Measurements from ENCODE around the gene TESPA1. TPM values are rescaled to one million over a fixed set of nuclear protein-coding genes. Genes with fewer than 3 reads are reported as not detected.

The TESPA1 gene
- total and polyA plus RNA-seq, 2 of the 4 experiments (the other 2 are of a cell fraction), result not detected

- Histone ChIP-seq H2BK120ac (ENCODE audit: low read depth, low read length) (no peak overlapping the region), H3K79me1 (ENCODE audit: low read depth in 1 of 2, low read length in 2 of 2) (no peaks in the 10 kb centered on the region), H3K9me3 (ENCODE audit: control insufficient read depth, insufficient read depth, low read length) (no peaks in the 10 kb centered on the region), H4K5ac (ENCODE audit: low read depth, low read length) (no peak overlapping the region), H3K9me1 (ENCODE audit: insufficient read depth, low read length) (no peaks in the 10 kb centered on the region), H3K36me3 (ENCODE audit: control insufficient read depth, insufficient read depth, low read length) (no peaks in the 10 kb centered on the region), H3K14ac (replicated peaks; ENCODE audit: low read depth, low read length) (no peak overlapping the region), H4K20me1 (ENCODE audit: insufficient read depth, low read length) (no peaks in the 10 kb centered on the region), H4K8ac (ENCODE audit: low read depth in 2 of 2, low read length in 2 of 2) (no peak overlapping the region), H2AK9ac (replicated peaks; ENCODE audit: low read depth, low read length, poor library complexity) (no peak overlapping the region), H2AK5ac (ENCODE audit: low read depth, low read length) (no peak overlapping the region), H2AFZ (replicated peaks; ENCODE audit: low read length, poor library complexity) (no peak overlapping the region), H3K4me3 (ENCODE audit: insufficient read depth, low read depth, low read length) (no peak overlapping the region), H2BK5ac (ENCODE audit: low read depth, low read length, poor library complexity, severe bottlenecking) (no peak overlapping the region), H3K9ac (ENCODE audit: low read depth, low read length) (no peak overlapping the region), H3K23ac (ENCODE audit: low read depth, low read length) (no peak overlapping the region), H4K91ac (ENCODE audit: insufficient read depth, low read depth, low read length) (no peak overlapping the region), H3K4ac (ENCODE audit: low read depth, low read length) (no peak overlapping the region), H3K18ac (ENCODE audit: low read depth, low read length) (no peak overlapping the region), H2BK20ac (ENCODE audit: low read depth, low read length) (no peak overlapping the region), H2BK15ac (ENCODE audit: low read depth, low read length) (no peak overlapping the region), H3K4me1 (ENCODE audit: control insufficient read depth, insufficient read depth, low read length) (no peaks in the 10 kb centered on the region), H3K27ac (ENCODE audit: insufficient read depth, low read length) (no peak overlapping the region), H3K27me3 (ENCODE audit: control insufficient read depth, insufficient read depth, low read length) (peaks cover 1% of the 10 kb centered on the region; the same call in 1 of the 2 replicates), H3K4me2 (ENCODE audit: low read depth, low read length) (no peak overlapping the region), H3K56ac (ENCODE audit: extremely low read depth, insufficient read depth, low read length) (no peak overlapping the region)
- no peak for TF ChIP-seq RAD21 (IDR thresholded peaks at IDR 0.05; ENCODE audit: low read length)
- ChIA-PET CTCF (interaction anchor here (1.0 kb wide), 1 partner anchor 227 kb away, joined by 3 read pairs; no protein-coding TSS in a partner anchor), POLR2A (ENCODE audit: unreplicated experiment) (no interaction called here)
- BruUV-seq (replicated peaks), result no TSS peak
- no peak for ATAC-seq (ENCODE audit: low read depth)
- WGBS, 2 experiments (ENCODE audit: extremely low coverage in 2 of 2, insufficient read length in 1 of 2), result no CpG with 5 or more reads among the region's 2 CpGs
- no peak for DNase-seq
- dilution Hi-C loops (cut with HindIII; ENCODE audit: low sequenced_read_pairs, unreplicated experiment), result no loop called here
- in situ Hi-C loops (cut with MboI; ENCODE audit: low sequenced_read_pairs), result no loop called here
- intact Hi-C loops (cut with micrococcal nuclease), result no loop called here
These were observed 9.3 kb downstream of the TESPA1 start for GRCh38 chr12:54975272-54975671.

Data from IMR-90 (cell line).